ENCODE results near the gene MYBPC1.

MYBPC1 gene

DNA sequence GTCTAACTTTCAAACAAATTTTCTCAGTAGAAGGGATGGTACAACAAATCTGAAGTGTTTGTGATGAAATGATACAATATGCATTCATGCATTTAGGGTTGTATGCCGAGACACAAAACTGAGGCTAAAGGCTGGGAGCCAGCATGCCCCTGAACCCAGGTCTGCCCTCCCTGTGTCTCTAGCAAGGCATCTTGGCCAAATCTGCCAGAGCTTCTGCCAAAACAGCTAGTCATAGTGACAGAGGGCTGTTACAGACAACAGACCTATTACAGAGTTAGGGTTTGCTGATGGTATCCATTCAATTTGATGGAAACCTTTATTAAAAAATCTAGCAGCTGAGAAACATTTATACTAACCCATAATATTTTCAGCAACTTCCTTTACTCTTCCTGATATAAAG is 91.4 kb downstream of the MYBPC1 start:
- Histone ChIP-seq H3K4me1 (peaks cover 3% of the 10 kb centered on the region; the same call in 1 of the 2 replicates), H4K20me1 (no peaks in the 10 kb centered on the region), H3K4me2 (no peak overlapping the region), H3K9ac (no peak overlapping the region), H3K27me3 (no peaks in the 10 kb centered on the region), H3K27ac (no peak overlapping the region), H3K9me3 (no peaks in the 10 kb centered on the region), H3K4me3 (no peak overlapping the region), H3K36me3 (no peaks in the 10 kb centered on the region)
- no peak for TF ChIP-seq Cebpa-rat (IDR thresholded peaks at IDR 0.05)

DNA sequence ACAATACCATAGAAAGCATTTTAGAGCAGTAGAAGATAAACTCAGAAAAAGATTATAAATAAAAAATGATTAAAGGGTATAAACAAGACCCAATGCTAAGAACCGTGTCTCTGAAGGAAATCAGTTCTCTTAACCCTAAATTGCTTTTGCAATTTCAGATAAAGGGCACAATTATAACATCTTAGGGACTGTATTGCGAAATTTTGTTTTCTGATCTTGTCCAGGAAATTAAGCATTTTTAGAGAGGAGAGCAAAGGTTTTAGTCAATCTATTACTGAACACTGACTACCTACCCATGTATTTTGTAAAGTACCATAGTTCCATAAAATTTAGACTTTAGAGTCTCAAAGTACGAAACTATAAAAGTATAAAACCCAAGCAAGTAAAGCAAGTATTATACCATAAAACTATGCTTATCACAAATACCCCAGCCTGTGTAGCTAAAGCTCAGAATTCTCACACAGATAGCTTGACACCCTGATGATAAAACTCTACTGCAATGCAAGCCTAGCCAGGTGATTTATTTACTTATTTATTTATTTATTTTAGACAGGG is 95.8 kb downstream of the MYBPC1 start:
- Histone ChIP-seq H3K36me3 (no peaks in the 10 kb centered on the region), H3K9ac (no peak overlapping the region), H4K20me1 (no peaks in the 10 kb centered on the region), H3K4me1 (peaks cover 9% of the 10 kb centered on the region; the same call in 1 of the 2 replicates), H3K4me2 (no peak overlapping the region), H3K9me3 (no peaks in the 10 kb centered on the region; the same call in 1 of the 2 replicates), H3K4me3 (no peak overlapping the region), H3K27ac (no peak overlapping the region), H3K27me3 (no peaks in the 10 kb centered on the region)
- peak; percentile 21; the same call in 1 of the 2 replicates for TF ChIP-seq Cebpa-rat (IDR thresholded peaks at IDR 0.05)

DNA sequence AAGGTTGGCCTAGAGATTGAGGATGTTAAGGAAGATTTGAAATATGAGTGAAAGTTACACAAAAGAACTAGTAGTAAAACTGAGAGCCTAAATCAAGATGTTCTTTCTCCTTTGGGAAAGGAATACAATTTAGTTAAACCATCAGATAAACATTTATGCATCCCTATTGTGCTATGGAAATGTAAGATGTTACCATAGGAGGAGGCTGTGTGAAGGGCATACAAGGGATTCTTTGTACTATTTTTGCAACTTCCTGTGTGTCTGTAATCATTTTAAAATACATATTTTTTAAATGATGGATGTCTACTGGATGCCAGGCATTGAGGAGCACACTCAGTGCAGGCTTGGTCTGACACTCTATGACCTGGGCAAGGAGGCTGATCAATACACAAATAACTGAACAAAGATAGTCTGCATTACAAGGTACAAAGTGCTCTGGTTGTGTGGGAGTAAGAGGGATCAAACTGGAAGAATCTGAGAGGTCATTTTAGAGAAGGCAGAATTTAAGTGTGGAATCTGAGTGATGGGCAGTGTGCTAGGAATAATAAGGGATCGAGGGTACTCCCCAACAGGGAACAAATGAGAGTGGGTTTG is 96.8 kb downstream of the MYBPC1 start:
- no peaks in the 10 kb centered on the region for H3K36me3 ChIP-seq
- no peaks in the 10 kb centered on the region; the same call in 1 of the 2 replicates for H3K9me3 ChIP-seq
- H3K27me3 ChIP-seq = no peaks in the 10 kb centered on the region
- no peak for TF ChIP-seq Cebpa-rat (IDR thresholded peaks at IDR 0.05)
- H3K4me2 ChIP-seq = peak overlapping the region; percentile 17; the same call in 1 of the 2 replicates
- H3K4me3 ChIP-seq = no peak overlapping the region
- H3K9ac ChIP-seq = no peak overlapping the region
- no peaks in the 10 kb centered on the region for H4K20me1 ChIP-seq
- no peak overlapping the region for H3K27ac ChIP-seq
- H3K4me1 ChIP-seq = peaks cover 14% of the 10 kb centered on the region

DNA sequence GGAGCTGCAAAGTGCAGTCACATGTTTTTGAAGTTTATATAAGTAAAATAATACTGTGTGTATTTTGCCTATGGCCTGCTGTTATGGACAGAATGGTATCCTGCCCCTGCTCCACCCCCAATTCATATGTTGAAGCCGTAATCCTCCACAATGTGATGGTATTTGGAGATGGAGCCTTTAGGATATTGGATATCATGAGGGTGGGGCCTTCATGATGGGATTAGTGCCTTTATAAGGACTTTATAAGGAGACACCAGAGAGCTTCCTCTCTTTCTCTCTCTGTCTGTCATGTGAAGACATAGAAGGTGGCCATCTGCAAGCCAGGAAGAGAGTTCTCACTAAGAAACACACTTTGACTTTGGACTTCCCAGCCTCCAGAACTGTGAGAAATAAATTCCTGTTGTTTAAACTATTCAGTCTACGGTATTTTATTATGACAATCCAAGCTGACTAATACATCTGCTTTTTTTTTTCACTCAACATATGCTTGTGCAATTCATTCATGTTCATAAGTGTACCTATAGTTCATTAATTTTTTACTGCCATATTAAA is 99.6 kb downstream of the MYBPC1 start:
- peaks cover 30% of the 10 kb centered on the region for H3K4me1 ChIP-seq
- no peaks in the 10 kb centered on the region; the same call in 1 of the 2 replicates for H3K9me3 ChIP-seq
- no peak overlapping the region for H3K4me3 ChIP-seq
- no peak for TF ChIP-seq Cebpa-rat (IDR thresholded peaks at IDR 0.05)
- H3K9ac ChIP-seq = no peak overlapping the region
- no peak overlapping the region for H3K27ac ChIP-seq
- H4K20me1 ChIP-seq = no peaks in the 10 kb centered on the region
- H3K4me2 ChIP-seq = no peak overlapping the region
- no peaks in the 10 kb centered on the region for H3K36me3 ChIP-seq
- no peaks in the 10 kb centered on the region for H3K27me3 ChIP-seq

DNA sequence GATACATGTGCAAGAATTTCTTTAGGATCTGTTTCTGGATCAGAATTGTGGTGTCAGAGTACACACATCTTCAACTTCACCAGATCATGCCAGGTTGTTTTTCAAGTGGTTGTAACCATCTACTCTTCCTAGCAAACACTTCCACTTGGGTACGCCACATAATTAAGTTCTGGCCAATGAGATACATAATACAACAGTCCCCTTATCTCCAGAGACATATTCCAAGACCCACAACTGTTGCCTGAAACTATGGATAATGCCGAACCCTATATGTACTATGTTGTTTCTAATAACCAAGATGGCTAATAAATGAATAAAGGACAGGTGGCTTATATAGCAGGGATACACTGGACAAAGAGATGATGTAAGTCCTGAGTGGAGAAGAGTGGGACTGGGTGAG is 100.2 kb downstream of the MYBPC1 start:
- H3K27me3 ChIP-seq = no peaks in the 10 kb centered on the region
- H3K4me3 ChIP-seq = no peak overlapping the region
- H3K9me3 ChIP-seq = no peaks in the 10 kb centered on the region; the same call in 1 of the 2 replicates
- H3K9ac ChIP-seq = no peak overlapping the region
- H3K4me2 ChIP-seq = no peak overlapping the region
- no peak overlapping the region for H3K27ac ChIP-seq
- no peaks in the 10 kb centered on the region for H4K20me1 ChIP-seq
- TF ChIP-seq Cebpa-rat (IDR thresholded peaks at IDR 0.05) = no peak
- H3K36me3 ChIP-seq = no peaks in the 10 kb centered on the region
- H3K4me1 ChIP-seq = peaks cover 35% of the 10 kb centered on the region

DNA sequence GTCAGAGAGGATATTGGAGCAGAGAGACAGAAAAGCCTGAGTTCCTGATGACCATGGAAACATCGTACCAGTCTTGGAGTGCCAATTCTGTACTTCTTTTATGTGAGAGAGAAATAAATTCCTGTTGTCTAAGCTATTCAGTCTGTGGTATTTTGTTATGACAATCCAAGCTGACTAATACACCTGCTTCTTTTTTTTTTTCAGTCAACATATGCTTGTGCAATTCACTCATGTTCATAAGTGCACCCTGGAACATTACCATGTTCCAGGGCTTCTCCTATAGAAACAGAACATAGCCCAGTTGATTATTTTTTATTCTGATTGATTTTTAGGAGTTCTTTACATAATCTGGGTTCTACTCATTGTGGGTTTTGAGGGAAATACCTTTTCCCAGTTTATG is 100.9 kb downstream of the MYBPC1 start:
- H3K9me3 ChIP-seq = no peaks in the 10 kb centered on the region; the same call in 1 of the 2 replicates
- H3K9ac ChIP-seq = no peak overlapping the region
- H3K4me3 ChIP-seq = no peak overlapping the region
- no peak for TF ChIP-seq Cebpa-rat (IDR thresholded peaks at IDR 0.05)
- 0 out of 2 replicates have a peak, but pooled peaks cover 4% of the 10 kb centered on the region for H4K20me1 ChIP-seq
- H3K36me3 ChIP-seq = no peaks in the 10 kb centered on the region
- peaks cover 42% of the 10 kb centered on the region for H3K4me1 ChIP-seq
- H3K27me3 ChIP-seq = no peaks in the 10 kb centered on the region
- H3K4me2 ChIP-seq = no peak overlapping the region
- no peak overlapping the region for H3K27ac ChIP-seq

DNA sequence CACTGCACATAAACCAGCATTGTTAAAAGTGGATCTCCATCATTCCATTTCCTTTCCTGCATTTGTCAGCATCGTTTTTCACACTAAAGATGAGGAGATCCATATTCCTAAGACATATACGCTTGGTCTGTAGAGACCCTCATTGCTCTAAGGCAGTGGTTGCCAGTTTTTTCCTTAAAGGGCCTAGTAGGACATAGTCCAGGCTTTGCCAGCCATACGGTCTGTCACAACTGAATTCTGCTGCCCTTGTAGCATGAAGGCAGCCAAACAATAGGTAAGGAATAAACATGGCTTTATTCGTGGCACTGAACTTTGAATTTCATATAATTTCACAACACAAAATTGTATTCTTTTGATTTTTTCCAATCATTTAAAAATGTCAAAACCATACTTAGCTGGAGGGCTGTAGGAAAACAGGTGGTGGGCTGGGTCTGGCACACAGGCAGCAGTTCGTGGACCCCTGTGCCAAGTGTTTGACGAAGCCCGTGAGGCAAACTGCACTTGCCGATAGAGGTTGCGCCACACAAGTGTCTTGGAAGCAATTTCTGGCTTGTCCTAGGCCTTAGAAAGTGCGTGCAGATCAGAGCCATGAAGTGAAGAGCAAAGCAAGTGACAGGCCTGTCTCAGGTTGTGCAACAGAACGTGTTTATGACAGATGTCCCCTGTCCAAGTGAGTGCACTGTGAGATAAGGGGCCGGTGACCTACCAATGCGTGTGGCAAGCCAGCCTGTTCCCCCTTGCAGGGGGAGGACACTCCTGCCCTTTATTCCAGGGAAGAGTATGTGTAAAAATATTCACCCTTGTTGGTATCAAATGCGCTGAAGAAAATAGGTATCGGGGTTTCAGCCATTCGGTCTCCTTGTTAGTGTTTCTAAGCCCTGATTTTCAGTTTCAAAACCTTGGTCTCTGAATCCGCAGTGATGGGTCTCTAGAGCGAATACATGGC is 101.8 kb downstream of the MYBPC1 start:
- Histone ChIP-seq H3K27ac (peak overlapping the region; percentile 73), H3K9ac (peak overlapping the region; percentile 80), H3K9me3 (no peaks in the 10 kb centered on the region; the same call in 1 of the 2 replicates), H4K20me1 (peaks cover 12% of the 10 kb centered on the region; the same call in 1 of the 2 replicates), H3K27me3 (no peaks in the 10 kb centered on the region), H3K36me3 (no peaks in the 10 kb centered on the region), H3K4me2 (peak overlapping the region; percentile 85), H3K4me3 (peak overlapping the region; percentile 95), H3K4me1 (peaks cover 38% of the 10 kb centered on the region)
- TF ChIP-seq Cebpa-rat (IDR thresholded peaks at IDR 0.05) = peak; percentile 70

DNA sequence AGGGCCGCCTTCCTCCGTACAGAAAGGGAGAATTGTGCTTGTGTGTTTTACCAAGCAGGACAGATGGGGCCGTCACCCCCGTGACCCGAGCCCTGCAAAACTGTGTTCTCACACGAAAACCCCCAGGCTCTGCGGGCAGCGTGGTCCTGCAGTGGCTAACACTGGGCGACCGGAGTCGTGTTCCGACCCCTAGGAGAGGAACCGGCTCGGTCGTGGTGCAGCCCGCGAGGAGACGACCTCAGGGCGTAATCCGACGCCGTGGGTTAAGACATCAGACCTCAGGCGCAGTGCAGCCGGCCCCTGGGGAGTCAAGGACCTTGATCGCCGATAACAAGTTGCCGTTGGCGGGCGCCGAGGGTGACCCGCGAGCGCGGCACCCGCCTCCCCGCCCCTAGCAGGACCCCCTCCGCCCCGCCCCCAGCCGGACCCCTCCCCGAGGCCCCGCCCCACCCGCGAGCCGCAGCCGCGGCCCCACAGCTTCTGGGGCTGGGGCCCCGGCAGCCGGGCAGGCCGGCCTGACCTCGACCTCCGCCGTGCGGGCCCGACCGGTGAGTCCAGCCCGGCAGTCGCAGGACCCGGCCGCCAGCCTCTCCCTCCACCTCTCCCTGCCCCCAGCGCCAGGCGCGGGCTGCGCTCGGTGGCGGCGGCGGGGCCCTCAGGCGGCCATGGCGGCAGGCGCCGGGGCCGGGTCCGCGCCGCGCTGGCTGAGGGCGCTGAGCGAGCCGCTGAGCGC is 102.6 kb downstream of the MYBPC1 start, which contains the start of gene CHPT1:
Gene CHPT1, plus strand, starts transcription at position 444 of the 733 bp plus-strand sequence. Its CDS starts 222 bp downstream, at position 666.
- Histone ChIP-seq H3K4me3 (peak within 1 kb of the TSS; percentile 95), H3K9ac (peak within 1 kb of the TSS; percentile 90), H3K27ac (peak within 1 kb of the TSS; percentile 87), H3K36me3 (no peaks in the 10 kb centered on the region), H3K4me2 (peak within 1 kb of the TSS; percentile 90), H4K20me1 (peaks cover 18% of the 10 kb centered on the region; the same call in 1 of the 2 replicates), H3K27me3 (no peaks in the 10 kb centered on the region), H3K4me1 (peaks cover 36% of the 10 kb centered on the region), H3K9me3 (no peaks in the 10 kb centered on the region; the same call in 1 of the 2 replicates)
- TF ChIP-seq Cebpa-rat (IDR thresholded peaks at IDR 0.05) = no peak

All from BLaER1 (cell line).